RWPE2 (cell line): ENCODE data around the gene TEX44.
"Not testable (repeated sequence)": the region's sequence is repeated elsewhere in the genome, so short reads cannot be mapped to it uniquely, and the experiment has no call there.

Experiments
- ATAC-seq: fragments of 200-7000 bp; cut with Tn5 transposase; 3 replicates; pipeline ENCODE4 v1.9.1; 2021; ENCODE audit warnings: low read depth
- DNase-seq: peaks from one replicate; pipeline ENCODE4 v3.0.0-alpha.2; 2020; ENCODE audit warnings: low spot score
- H3K27ac ChIP-seq: fragments of 450-650 bp; 2 replicates; pipeline ENCODE4 v1.5.1; 2017; ENCODE audit warnings: mild to moderate bottlenecking; ENCODE audit not compliant: poor library complexity, severe bottlenecking
- H3K27me3 ChIP-seq: fragments of 250-450 bp; sonication (Bioruptor Pico); 2 replicates; pipeline ENCODE4 v1.5.1; 2021; ENCODE audit warnings: mild to moderate bottlenecking, moderate library complexity; ENCODE audit not compliant: insufficient read depth, poor library complexity, severe bottlenecking
- H3K36me3 ChIP-seq: fragments of 250-450 bp; sonication (Bioruptor Pico); 2 replicates; pipeline ENCODE4 v1.5.1; 2020; ENCODE audit warnings: low read depth, mild to moderate bottlenecking, moderate library complexity
- H3K4me1 ChIP-seq: fragments of 250-450 bp; sonication (Bioruptor Pico); 2 replicates; pipeline ENCODE4 v1.5.1; 2021; ENCODE audit warnings: mild to moderate bottlenecking, moderate library complexity; ENCODE audit not compliant: insufficient read depth, poor library complexity, severe bottlenecking
- H3K4me3 ChIP-seq: fragments of 250-450 bp; sonication (Bioruptor Pico); 2 replicates; pipeline ENCODE4 v1.5.1; 2021; ENCODE audit warnings: mild to moderate bottlenecking, moderate library complexity; ENCODE audit not compliant: severe bottlenecking
- H3K9me3 ChIP-seq: fragments of 250-450 bp; sonication (Bioruptor Pico); 2 replicates; pipeline ENCODE4 v1.5.1; 2021; ENCODE audit warnings: mild to moderate bottlenecking, moderate library complexity; ENCODE audit not compliant: severe bottlenecking
- TF ChIP-seq, protein P1 (sequence below): fragments of 450-650 bp; IDR thresholded peaks from one replicate; pipeline ENCODE4 v1.5.1; 2017; ENCODE audit warnings: mild to moderate bottlenecking, moderate library complexity; ENCODE audit not compliant: poor library complexity, severe bottlenecking

The TEX44 gene

DNA sequence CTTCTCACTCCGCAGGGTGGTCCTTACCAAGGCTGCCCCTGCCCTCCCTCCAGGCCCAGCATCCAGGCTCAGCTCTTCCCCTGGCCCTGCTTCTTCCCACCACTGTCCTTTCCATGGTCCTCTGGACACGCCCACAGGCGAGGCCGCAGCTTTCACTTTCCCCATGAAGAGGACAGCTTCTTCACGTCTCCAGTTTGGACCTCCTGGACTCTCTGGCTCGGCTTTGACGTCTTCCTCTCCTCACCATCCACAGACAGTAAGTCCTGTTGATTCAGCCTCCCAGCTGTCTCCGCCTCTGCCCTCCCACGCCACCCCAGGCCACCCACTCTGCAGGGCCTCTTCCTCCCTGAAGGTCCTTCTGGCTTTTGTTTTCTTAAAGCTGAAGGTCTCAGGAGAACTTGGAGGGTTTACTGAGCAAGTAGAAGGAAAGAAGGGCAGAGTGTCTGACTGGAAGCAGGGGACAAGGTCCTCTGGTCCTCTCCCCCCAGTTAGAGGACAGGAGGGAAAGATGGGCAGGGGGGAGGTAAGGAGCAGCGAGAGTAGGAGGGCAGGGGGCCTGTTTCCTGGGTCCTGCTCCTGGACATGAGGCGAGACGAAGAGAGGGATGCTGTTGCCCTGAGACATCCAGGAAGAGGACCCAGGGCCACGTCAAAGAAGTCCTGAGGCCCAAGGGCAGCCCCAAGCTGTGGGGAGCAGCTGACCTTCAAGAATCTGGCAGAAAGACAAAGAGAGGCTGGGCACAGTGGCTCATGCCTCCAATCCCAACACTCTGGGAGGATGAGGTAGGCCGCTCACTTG lies 37.7 kb upstream of the TEX44 start:
- Histone ChIP-seq H3K27ac (no peak overlapping the region), H3K36me3 (no peaks in the 10 kb centered on the region), H3K4me1 (no peaks in the 10 kb centered on the region), H3K4me3 (no peak overlapping the region), H3K27me3 (no peaks in the 10 kb centered on the region), H3K9me3 (no peaks in the 10 kb centered on the region)
- DNase-seq (no peak), ATAC-seq (no peak)
- TF ChIP-seq, protein P1, sequence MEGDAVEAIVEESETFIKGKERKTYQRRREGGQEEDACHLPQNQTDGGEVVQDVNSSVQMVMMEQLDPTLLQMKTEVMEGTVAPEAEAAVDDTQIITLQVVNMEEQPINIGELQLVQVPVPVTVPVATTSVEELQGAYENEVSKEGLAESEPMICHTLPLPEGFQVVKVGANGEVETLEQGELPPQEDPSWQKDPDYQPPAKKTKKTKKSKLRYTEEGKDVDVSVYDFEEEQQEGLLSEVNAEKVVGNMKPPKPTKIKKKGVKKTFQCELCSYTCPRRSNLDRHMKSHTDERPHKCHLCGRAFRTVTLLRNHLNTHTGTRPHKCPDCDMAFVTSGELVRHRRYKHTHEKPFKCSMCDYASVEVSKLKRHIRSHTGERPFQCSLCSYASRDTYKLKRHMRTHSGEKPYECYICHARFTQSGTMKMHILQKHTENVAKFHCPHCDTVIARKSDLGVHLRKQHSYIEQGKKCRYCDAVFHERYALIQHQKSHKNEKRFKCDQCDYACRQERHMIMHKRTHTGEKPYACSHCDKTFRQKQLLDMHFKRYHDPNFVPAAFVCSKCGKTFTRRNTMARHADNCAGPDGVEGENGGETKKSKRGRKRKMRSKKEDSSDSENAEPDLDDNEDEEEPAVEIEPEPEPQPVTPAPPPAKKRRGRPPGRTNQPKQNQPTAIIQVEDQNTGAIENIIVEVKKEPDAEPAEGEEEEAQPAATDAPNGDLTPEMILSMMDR = no peak

DNA sequence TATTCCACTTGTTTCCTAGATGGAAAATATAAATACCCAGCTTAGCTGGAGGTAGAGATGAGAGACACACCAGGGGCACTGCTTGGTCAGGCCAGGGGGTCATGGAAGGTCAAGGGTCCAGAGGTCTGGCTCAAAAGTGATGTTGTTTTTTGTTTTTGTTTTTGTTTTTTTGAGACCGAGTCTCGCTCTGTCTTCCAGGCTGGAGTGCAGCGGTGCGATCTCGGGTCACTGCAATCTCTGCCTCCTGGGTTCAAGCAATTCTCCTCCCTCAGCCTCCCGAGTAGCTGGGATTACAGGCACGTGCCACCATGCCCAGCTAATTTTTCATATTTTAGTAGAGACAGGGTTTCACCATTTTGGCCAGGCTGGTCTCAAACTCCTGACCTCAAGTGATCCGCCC lies 36.2 kb upstream of the TEX44 start:
- DNase-seq, H3K27me3 ChIP-seq, H3K4me1 ChIP-seq, H3K27ac ChIP-seq, H3K9me3 ChIP-seq, H3K4me3 ChIP-seq, H3K36me3 ChIP-seq, ATAC-seq: not testable (repeated sequence)

DNA sequence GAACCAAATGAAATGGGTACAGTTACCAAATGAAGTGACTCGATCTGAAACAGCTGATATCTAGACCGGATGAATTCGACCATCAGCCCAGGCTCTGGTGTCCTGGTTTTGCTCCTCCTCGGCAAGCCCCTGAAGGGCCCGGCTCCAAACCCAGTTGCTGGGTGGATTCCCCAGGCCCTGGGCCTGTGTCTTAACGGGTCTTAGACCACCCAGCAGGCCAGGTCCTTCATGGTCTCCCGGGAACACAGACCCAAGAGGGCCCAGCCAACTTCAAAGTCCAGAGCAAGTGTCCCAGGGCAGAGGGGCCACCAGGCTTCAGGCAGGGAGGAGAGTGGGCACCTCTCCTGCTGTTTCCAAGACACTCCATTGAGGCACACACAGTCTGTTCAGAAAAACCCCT lies 35.7 kb upstream of the TEX44 start:
- no peaks in the 10 kb centered on the region for H3K36me3 ChIP-seq
- no peak overlapping the region for H3K4me3 ChIP-seq
- DNase-seq = no peak
- H3K27ac ChIP-seq = no peak overlapping the region
- TF ChIP-seq, protein P1 = no peak
- no peaks in the 10 kb centered on the region for H3K9me3 ChIP-seq
- no peaks in the 10 kb centered on the region for H3K4me1 ChIP-seq
- ATAC-seq = no peak
- H3K27me3 ChIP-seq = no peaks in the 10 kb centered on the region

DNA sequence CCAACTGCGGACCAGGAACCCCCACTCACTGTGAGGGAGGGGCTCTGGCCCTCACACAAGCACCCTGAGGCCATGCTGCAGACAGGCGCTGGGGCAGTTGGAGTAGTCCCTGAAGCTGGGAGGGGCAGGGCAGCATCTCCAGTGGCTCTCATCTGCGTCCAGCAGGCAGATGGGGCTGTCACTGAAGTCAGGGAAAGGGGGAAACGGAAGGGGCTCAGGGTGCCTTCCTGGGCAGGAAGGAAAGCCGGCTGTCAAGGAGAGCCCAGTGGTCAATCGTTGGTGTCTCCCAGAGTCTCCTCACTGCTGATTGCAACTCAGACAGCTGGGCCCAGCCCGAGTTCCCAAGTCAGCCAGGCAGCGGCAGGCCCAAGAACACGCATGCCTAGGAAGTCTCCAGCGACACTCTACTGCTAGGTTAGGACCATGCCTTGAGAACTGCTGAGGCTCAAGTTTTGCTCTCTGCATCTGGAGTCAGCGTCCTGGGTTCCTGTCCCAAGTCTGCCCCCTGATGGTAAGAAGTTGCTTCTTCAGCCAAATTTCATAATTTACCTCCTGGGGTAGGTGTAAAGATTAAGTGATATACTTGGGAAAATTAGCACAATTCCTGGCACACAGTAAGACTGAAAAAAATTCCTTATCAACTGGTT lies 35.0 kb upstream of the TEX44 start:
- TF ChIP-seq, protein P1 = peak; percentile 55
- ATAC-seq = peak; percentile 52; the same call in 2 of the 3 replicates
- DNase-seq = no peak
- Histone ChIP-seq H3K4me1 (no peaks in the 10 kb centered on the region), H3K4me3 (no peak overlapping the region), H3K27ac (no peak overlapping the region), H3K27me3 (no peaks in the 10 kb centered on the region), H3K36me3 (no peaks in the 10 kb centered on the region), H3K9me3 (no peaks in the 10 kb centered on the region)

DNA sequence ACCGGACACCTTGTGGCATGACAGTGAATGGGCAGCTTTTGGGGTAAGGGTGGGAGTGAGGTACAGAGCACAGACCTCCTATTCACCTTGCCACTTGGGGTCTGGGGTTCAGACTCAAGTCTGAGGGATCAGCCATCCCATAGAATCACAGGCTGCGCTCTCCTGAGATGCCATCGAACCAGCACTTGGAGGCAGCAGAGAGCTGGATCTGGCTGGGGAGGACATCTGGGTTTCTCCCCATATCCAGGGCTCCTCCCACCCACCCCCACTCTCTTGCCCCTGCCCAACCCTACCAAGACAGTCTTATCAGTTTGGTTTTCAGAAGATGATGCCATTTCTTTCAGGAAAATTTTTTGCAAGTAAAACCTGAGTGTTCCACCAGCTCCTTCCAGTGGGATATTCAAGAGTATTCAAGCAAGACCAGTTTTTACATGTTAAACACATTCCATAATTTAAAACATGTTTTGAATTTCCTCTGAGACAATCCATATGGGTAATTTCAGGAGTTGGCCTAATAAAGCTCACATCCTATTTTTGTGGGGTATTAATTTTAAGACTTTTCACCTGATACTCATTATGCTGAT lies 29.2 kb upstream of the TEX44 start:
- H3K4me1 ChIP-seq = no peaks in the 10 kb centered on the region
- no peak for DNase-seq
- TF ChIP-seq, protein P1 = peak; percentile 67
- H3K9me3 ChIP-seq = no peaks in the 10 kb centered on the region
- H3K36me3 ChIP-seq = no peaks in the 10 kb centered on the region
- no peak overlapping the region for H3K27ac ChIP-seq
- no peaks in the 10 kb centered on the region for H3K27me3 ChIP-seq
- ATAC-seq = peak; percentile 78
- H3K4me3 ChIP-seq = no peak overlapping the region
